TTC549 (cell line): Measurements from ENCODE around the gene METTL1.
"Not testable (repeated sequence)": the region's sequence is repeated elsewhere in the genome, so short reads cannot be mapped to it uniquely, and the experiment has no call there.

ENCODE experiments used
- FAIRE-seq: peaks from 2 replicates; lab custom pipeline; 2012; peaks lifted over from hg19 to GRCh38; lab: Jason Lieb, UNC

METTL1 gene

DNA sequence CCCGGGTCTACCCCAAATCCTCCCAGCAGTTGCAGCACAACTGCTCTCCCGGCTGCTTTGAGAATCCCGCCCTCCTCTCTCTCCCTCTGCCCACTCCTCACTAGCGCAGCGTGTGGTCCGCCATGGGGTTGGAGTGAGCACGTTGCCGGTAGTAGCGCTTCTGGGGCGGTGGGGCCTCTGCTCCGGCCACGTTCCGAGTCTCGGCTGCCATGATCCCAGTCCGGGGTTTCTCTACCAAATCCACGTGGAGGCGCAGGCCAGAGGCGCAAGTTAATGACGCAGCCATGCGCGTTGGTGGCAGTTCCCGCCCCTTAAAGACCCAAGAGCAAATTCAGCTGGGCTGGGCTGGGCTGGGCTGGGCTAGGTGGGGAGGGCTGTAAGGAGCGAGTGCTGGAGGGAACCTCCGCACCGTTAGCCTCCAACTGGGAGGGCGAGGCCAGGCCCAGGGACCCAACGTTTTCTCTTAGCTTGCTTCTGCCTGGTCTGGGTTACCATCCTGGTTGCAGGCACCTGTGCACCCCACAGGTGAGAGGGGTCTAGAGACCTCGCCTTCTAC is at the start of gene METTL1:
METTL1 (minus strand) TSS at position 233 of the 556 bp plus-strand sequence; CDS start at position 211, 22 bp downstream.
- no peak for FAIRE-seq

DNA sequence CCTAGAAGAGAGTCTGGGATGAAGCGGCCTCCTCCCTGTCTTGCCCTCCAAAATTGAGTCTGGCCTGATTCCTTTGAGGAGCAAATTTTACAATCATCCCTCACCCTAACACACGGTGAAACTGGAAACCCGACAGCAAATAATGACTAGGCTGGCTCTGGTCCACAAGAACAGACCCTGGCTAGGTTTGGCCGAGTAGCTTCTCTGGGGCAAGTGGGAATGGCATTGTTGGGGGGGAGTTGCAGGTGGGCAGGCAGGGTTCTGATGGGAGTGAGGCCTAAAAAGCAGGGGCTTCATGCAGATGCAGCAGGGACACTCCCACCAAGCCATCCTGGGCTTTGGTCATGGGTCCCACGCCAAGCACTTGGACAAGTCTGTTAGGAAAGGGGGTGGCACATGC is 49.1 kb upstream of the METTL1 start:
- not testable (repeated sequence) for FAIRE-seq

- FAIRE-seq: not testable (repeated sequence)
Observed at GRCh38 chr12:57820119-57820518, 48.2 kb upstream of the METTL1 start.

- not testable (repeated sequence) for FAIRE-seq
Observed at GRCh38 chr12:57817990-57818331, 46.1 kb upstream of the METTL1 start.

GRCh38 chr12:57817261-57817989 is 45.5 kb upstream of the METTL1 start:
- no peak for FAIRE-seq

- no peak for FAIRE-seq
Observed at GRCh38 chr12:57816855-57817151, 44.9 kb upstream of the METTL1 start.

DNA sequence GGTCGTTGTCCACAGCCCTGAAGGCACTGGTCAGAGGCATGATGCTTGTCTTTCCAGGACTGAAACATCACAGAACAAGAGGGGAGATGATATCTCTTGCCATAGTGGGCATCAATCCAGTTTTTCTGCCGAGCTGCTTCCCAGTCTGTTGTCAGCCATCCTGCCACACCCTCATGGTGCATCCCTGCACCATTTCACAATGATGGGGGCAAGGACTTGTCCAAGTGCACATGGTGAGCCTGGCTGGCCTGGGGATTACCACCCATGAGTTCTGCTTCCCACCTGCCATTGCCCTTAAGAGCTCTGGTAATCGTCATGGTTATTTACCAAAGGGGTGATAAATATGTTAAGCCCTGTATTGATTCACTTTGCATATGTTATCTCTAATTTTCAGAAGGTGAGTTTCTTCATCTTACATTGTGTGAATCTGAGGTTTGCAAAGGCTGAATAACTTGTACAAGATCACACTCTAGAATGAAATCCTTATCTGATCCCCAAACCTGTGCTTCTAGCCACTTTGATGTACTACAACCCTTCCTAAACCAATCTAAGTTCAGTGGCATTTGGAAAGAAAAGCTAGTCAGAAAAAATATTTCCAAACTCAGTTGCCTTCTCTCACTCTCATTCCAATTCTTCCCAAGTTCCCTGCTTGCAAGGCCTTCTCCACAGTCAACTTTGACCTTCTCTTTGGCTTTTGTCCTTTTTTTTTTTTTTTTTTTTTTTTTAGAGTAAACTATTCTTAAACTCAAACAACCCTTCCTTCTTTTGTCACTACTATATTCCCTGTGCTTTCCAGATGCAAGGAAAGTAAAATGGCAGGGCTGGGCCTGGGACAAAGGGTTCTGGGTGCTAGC is 44.3 kb upstream of the METTL1 start:
- no peak for FAIRE-seq

DNA sequence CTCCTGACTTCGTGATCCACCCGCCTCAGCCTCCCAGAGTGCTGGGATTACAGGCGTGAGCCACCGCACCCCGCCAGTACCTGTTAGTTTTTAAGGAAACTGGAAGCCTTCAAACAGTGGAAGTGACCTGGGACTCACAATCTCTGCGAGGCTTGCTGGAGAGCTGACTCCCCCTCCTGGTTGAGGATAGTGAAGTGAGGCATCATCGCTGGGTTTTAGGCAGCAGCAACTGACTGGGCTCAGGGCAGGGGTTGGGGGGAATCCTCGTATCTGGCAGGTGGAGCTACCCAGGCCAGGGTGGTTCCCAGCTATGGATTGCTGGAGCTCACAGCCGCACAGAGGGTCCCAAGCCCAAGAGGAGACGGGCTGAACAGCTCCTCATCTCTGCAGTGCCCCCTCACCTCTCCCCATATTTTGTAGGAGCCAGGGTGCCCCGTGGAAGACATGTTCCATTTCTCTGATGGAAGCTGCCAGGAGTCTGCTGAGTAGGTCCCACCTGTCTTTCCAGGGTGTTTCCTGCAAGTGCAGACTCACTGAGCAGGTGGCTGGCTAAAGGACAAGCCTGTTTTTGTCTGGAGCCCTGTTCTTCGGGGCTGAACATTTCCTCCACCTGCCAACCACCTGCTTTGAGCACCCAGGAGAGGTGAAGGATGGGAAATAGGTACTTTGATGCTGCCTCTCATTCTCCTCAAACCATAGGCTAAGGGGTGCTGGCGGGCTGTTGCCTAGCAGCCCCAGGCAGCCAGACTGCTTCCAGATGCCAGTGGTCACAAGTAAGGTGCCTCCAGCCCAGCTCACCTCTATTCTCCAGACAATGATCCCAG is 43.5 kb upstream of the METTL1 start:
- no peak for FAIRE-seq

- FAIRE-seq: no peak
Observed at GRCh38 chr12:57813971-57814772, 42.3 kb upstream of the METTL1 start.

GRCh38 chr12:57813111-57813970 is 41.4 kb upstream of the METTL1 start:
- no peak for FAIRE-seq

GRCh38 chr12:57811028-57811755 is 39.3 kb upstream of the METTL1 start:
- FAIRE-seq: no peak

DNA sequence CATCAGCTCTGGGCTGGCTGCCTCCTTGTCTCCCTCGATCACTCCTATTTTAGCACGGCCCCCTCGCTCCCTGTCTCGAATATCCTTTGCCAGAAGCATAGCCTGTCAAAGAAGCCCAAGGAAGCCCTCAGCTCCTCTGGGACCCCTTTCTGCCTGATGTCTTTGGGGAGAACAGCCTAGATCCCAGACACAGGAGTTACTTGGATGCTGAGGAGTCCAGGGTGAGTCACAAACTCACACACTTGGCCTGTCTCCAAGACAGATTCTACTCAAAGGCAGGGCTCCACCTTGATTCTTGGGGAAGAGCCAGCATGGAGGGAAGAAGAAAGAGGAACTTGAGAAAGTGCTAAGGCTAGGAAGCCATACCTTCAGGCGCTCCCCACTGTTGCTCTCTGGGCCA is 38.5 kb upstream of the METTL1 start:
- no peak for FAIRE-seq

DNA sequence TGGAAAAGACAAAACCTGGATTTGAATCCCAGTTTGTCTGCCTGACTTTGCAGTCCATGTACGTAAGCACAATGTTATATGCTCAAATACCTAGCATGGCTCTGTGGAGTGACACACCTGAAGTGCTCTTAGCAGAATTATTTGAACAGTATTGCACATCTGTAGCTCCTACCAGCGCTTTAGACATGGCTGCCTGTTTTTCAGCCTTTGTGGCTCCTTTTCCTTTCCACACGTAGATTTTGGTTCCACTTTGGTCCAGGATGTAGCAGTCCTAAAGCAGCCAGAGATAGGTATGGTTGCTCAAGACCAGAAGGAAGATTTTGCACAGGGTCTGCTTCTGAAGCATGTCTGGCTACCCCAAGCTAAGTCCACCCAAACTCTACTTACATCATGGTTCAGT is 37.5 kb upstream of the METTL1 start:
- FAIRE-seq: no peak

DNA sequence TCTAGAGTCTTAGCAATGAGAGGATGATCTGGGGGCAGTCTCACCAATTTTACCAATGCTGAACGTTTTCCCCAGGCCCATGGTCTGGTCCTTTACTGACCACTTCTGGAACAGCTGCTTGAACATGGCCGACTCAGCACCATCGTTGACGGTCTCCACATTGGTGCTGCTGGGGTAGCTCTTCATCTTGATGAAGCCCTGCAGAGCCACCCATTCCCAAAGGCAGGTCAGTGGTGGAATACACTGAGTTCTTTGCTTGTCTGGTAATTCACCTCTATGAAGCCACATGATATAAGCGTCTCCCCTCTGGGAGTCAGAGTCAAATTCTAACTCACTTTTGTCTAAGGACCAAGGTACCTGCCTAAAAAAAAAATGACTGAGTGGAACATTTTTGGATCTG is 36.4 kb upstream of the METTL1 start:
- FAIRE-seq: no peak

DNA sequence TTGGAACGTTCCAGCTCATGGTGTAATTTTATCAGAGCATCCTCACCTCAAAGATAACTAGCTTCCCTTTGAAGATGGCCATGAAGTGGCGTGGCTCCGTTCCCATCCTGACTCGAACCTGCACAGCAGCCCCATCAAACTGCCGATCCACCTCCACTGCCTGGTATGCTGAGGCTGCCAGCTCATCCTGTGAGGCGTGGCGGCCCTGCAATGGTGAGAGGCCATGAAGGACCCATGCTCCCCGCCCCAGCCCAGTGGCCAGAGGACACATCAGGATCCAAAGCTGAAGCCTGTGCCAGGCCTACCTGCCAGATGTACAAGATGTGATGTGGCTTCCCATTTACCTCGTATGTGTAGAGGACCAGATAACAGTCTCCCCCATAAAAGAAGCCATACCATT is 35.4 kb upstream of the METTL1 start:
- FAIRE-seq: no peak

- FAIRE-seq: no peak
Observed at GRCh38 chr12:57806677-57807076, 34.8 kb upstream of the METTL1 start.

GRCh38 chr12:57803319-57803893 is 31.5 kb upstream of the METTL1 start:
- no peak for FAIRE-seq

GRCh38 chr12:57802607-57803006 is 30.7 kb upstream of the METTL1 start:
- FAIRE-seq: no peak

DNA sequence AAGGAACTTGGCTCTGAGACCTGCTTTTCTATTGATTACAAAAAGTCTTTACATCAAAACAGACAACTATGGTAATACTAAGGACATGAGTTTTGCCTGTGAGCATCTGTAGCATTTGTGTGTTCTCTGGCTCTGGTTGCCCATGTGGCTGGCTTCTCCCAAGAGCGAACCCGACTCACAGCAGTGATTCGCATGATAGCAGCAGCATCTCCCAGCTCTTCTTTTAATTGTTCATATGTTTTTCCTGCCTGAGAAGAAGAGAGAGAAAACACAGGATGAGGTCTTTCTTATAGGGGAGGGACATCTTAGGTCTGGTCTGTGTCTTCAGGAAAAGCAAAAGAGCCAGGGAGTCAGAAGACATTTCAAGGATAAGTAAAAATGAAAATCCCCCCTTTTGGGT is 29.1 kb upstream of the METTL1 start:
- no peak for FAIRE-seq

GRCh38 chr12:57797933-57798332 is 26.0 kb upstream of the METTL1 start:
- FAIRE-seq: no peak
